ENCODE measurements around the gene KLB.

KLB gene

GRCh38 chr4:39480902-39481695 lies 74.4 kb downstream of the KLB start:
- no peak for TF ChIP-seq CTCF (IDR thresholded peaks at IDR 0.05; ENCODE audit: insufficient read depth, low read length, missing control alignments)
- H3K4me3 ChIP-seq (ENCODE audit: low read depth, low read length) = no peak overlapping the region
- ChIA-PET POLR2A (interaction anchor here (1.1 kb wide), 1 partner anchor 217 kb away, joined by 3 read pairs; the partner anchor contains the start of gene UBE2K), CTCF (interaction anchor here (1.3 to 3.3 kb wide), 2 partner anchors 12 to 497 kb away, joined by 4 to 14 read pairs; no protein-coding TSS in a partner anchor)
- no peak for DNase-seq (ENCODE audit: low read depth, low spot score)

- DNase-seq (ENCODE audit: low read depth, low spot score) = no peak
- TF ChIP-seq CTCF (IDR thresholded peaks at IDR 0.05; ENCODE audit: insufficient read depth, low read length, missing control alignments) = no peak
- no peak overlapping the region for H3K4me3 ChIP-seq (ENCODE audit: low read depth, low read length)
- ChIA-PET CTCF (interaction anchor here (2.1 kb wide), 1 partner anchor 15 kb away, joined by 6 read pairs; no protein-coding TSS in a partner anchor), POLR2A (no interaction called here)
Measured at GRCh38 chr4:39484582-39485272, 78.0 kb downstream of the KLB start.

- no peak for TF ChIP-seq CTCF (IDR thresholded peaks at IDR 0.05; ENCODE audit: insufficient read depth, low read length, missing control alignments)
- CTCF ChIA-PET = interaction anchor here (0.7 to 2.1 kb wide), 2 partner anchors 17 to 25 kb away, joined by 3 to 6 read pairs; no protein-coding TSS in a partner anchor
- POLR2A ChIA-PET = no interaction called here
- no peak overlapping the region for H3K4me3 ChIP-seq (ENCODE audit: low read depth, low read length)
- no peak for DNase-seq (ENCODE audit: low read depth, low spot score)
Measured at GRCh38 chr4:39486221-39486804, 79.6 kb downstream of the KLB start.

- ChIA-PET CTCF (interaction anchor here (1.4 kb wide), 1 partner anchor 21 kb away, joined by 6 read pairs; no protein-coding TSS in a partner anchor), POLR2A (no interaction called here)
- no peak for TF ChIP-seq CTCF (IDR thresholded peaks at IDR 0.05; ENCODE audit: insufficient read depth, low read length, missing control alignments)
- H3K4me3 ChIP-seq (ENCODE audit: low read depth, low read length) = no peak overlapping the region
- no peak for DNase-seq (ENCODE audit: low read depth, low spot score)
Measured at GRCh38 chr4:39490322-39490721, 83.6 kb downstream of the KLB start.

- TF ChIP-seq CTCF (IDR thresholded peaks at IDR 0.05; ENCODE audit: insufficient read depth, low read length, missing control alignments) = no peak
- no peak for DNase-seq (ENCODE audit: low read depth, low spot score)
- CTCF ChIA-PET = interaction anchor here (1.2 kb wide), 1 partner anchor 32 kb away, joined by 3 read pairs; no protein-coding TSS in a partner anchor
- POLR2A ChIA-PET = no interaction called here
- H3K4me3 ChIP-seq (ENCODE audit: low read depth, low read length) = no peak overlapping the region
Measured at GRCh38 chr4:39494354-39494753, 87.6 kb downstream of the KLB start.
